Gastroesophageal sphincter (tissue), 4 donors: ENCODE measurements around the gene ZBTB17. TPM values are rescaled to one million over a fixed set of nuclear protein-coding genes. Genes with fewer than 3 reads are reported as not detected.

Source experiments
- ATAC-seq: fragments of 150-250 bp; one replicate; pipeline ENCODE4 v1.9.1; 2016; ENCODE audit warnings: mild to moderate bottlenecking, moderate library complexity
- H3K27ac ChIP-seq, 4 donors: fragments of 200-600 bp; sonication (generic) in 3 of 4; 1 replicate in 3 of 4; 2 replicates in 1 of 4; pipeline ENCODE4 v1.5.1; 2016 to 2019
- H3K27me3 ChIP-seq: fragments of 200-600 bp; sonication (generic); one replicate; pipeline ENCODE4 v1.5.1; 2019
- H3K36me3 ChIP-seq, 2 donors: fragments of 200-600 bp; sonication (generic); one replicate each; pipeline ENCODE4 v1.5.1; 2019; ENCODE audit warnings: control low read depth in 1 of 2
- H3K4me1 ChIP-seq, 3 donors: fragments of 200-600 bp; sonication (generic); 1 replicate in 2 of 3; 2 replicates in 1 of 3; pipeline ENCODE4 v1.5.1; 2016 to 2019; ENCODE audit warnings: control low read depth in 2 of 3
- H3K4me3 ChIP-seq, 2 donors: fragments of 200-600 bp; sonication (generic); one replicate each; pipeline ENCODE4 v1.5.1; 2019; ENCODE audit warnings: mild to moderate bottlenecking in 1 of 2, moderate library complexity in 1 of 2
- H3K9me3 ChIP-seq, 3 donors: fragments of 200-600 bp; sonication (generic); one replicate each; pipeline ENCODE4 v1.5.1; 2017 to 2019; ENCODE audit warnings: control low read depth in 2 of 3
- CTCF ChIP-seq, 4 experiments: fragments of 200-600 bp in 2 of 4; fragments of 450-650 bp in 2 of 4; sonication (generic) in 1 of 4; IDR thresholded peaks; one replicate each; pipeline ENCODE4 v1.5.1; 2017 to 2019; ENCODE audit warnings: antibody characterized with exemption in 4 of 4, mild to moderate bottlenecking in 2 of 4, moderate library complexity in 2 of 4
- EP300 ChIP-seq: sonication (generic); formaldehyde crosslinking; IDR thresholded peaks from one replicate; pipeline ENCODE4 v1.6.1; 2017; ENCODE audit warnings: antibody characterized with exemption, mild to moderate bottlenecking
- POLR2A ChIP-seq, 2 donors: fragments of 450-650 bp; IDR thresholded peaks; one replicate each; pipeline ENCODE4 v1.6.1; 2017; ENCODE audit warnings: antibody characterized with exemption in 2 of 2, mild to moderate bottlenecking in 2 of 2, moderate library complexity in 1 of 2
- POLR2AphosphoS5 ChIP-seq: sonication (generic); formaldehyde crosslinking; IDR thresholded peaks from one replicate; pipeline ENCODE4 v1.6.1; 2017; ENCODE audit warnings: antibody characterized with exemption
- WGBS, 2 donors: methylation state at CpG; one replicate each; pipeline ENCODE4 v1.1.5; 2018; ENCODE audit warnings: low coverage in 1 of 2; 5-methylcytosine and 5-hydroxymethylcytosine counted together
- total RNA-seq, 4 donors: library from RNA; depleted of rRNA; stranded (reverse); fragments of >200 nt; gene quantifications; one replicate each; pipeline ENCODE4 v1.1.0, GENCODE V29; 2016

ZBTB17 gene
- total RNA-seq, 4 donors from 2014 or later, result 24.0 to 65.7 (median 29.0) TPM

GRCh38 chr1:15954316-15954715, 21.6 kb downstream of the ZBTB17 start:
- Histone ChIP-seq H3K9me3 (no peaks in the 10 kb centered on the region), H3K36me3 (peaks cover 0 to 7% of the 10 kb centered on the region in 2 donors), H3K27me3 (no peaks in the 10 kb centered on the region), H3K4me1 (peaks cover 13 to 96% (median 39%) of the 10 kb centered on the region in 3 donors), H3K27ac (peak overlapping the region in 2 of 4 donors; percentile 89 to 94), H3K4me3 (no peak overlapping the region)
- ATAC-seq, result no peak
- TF ChIP-seq CTCF (IDR thresholded peaks at IDR 0.05) (no peak), POLR2A (IDR thresholded peaks at IDR 0.05) (no peak), POLR2AphosphoS5 (no peak)
- WGBS, 2 donors, result 85% methylated on average over 2 of the region's 3 CpGs; no CpG with 5 or more reads in 1 of the 2 donors

- Histone ChIP-seq H3K36me3 (peaks cover 0 to 7% of the 10 kb centered on the region in 2 donors), H3K4me1 (peaks cover 13 to 96% (median 41%) of the 10 kb centered on the region in 3 donors), H3K27me3 (no peaks in the 10 kb centered on the region), H3K9me3 (no peaks in the 10 kb centered on the region), H3K27ac (peak overlapping the region in 3 of 4 donors; percentile 30 to 94 (median 89)), H3K4me3 (no peak overlapping the region)
- ATAC-seq, result no peak
- TF ChIP-seq EP300, result no peak
- TF ChIP-seq POLR2AphosphoS5, result no peak
- TF ChIP-seq POLR2A (IDR thresholded peaks at IDR 0.05), result no peak
- TF ChIP-seq CTCF (IDR thresholded peaks at IDR 0.05), result no peak
- 11% methylated on average over 1 of the region's 1 CpG; no CpG with 5 or more reads in 1 of the 2 donors for WGBS, 2 donors
Measured at GRCh38 chr1:15953791-15954241, 22.1 kb downstream of the ZBTB17 start.

- H3K27me3 ChIP-seq, result no peaks in the 10 kb centered on the region
- no peak for ATAC-seq
- H3K9me3 ChIP-seq, result no peaks in the 10 kb centered on the region
- no peak overlapping the region for H3K4me3 ChIP-seq
- WGBS, 2 donors, result 24% methylated on average over 3 of the region's 11 CpGs; no CpG with 5 or more reads in 1 of the 2 donors
- H3K4me1 ChIP-seq, result peaks cover 13 to 96% (median 39%) of the 10 kb centered on the region in 3 donors
- H3K27ac ChIP-seq, result peak overlapping the region in 3 of 4 donors; percentile 30 to 94 (median 89)
- peaks cover 0 to 7% of the 10 kb centered on the region in 2 donors for H3K36me3 ChIP-seq
- TF ChIP-seq EP300, result no peak
- no peak for TF ChIP-seq POLR2AphosphoS5
- no peak for TF ChIP-seq POLR2A (IDR thresholded peaks at IDR 0.05)
Measured at GRCh38 chr1:15953294-15953771, 22.6 kb downstream of the ZBTB17 start.

GRCh38 chr1:15952317-15953258, 23.3 kb downstream of the ZBTB17 start:
- no peak for ATAC-seq
- H3K27me3 ChIP-seq, result no peaks in the 10 kb centered on the region
- WGBS, 2 donors, result 52 to 53% methylated on average over 3 to 10 of the region's 27 CpGs
- H3K36me3 ChIP-seq, result peaks cover 0 to 12% of the 10 kb centered on the region in 2 donors
- no peak for TF ChIP-seq POLR2A (IDR thresholded peaks at IDR 0.05)
- no peak for TF ChIP-seq CTCF (IDR thresholded peaks at IDR 0.05)
- no peak for TF ChIP-seq EP300
- TF ChIP-seq POLR2AphosphoS5, result peak; percentile 39
- H3K27ac ChIP-seq, result peak overlapping the region in 3 of 4 donors; percentile 5 to 94 (median 89)
- no peak overlapping the region for H3K4me3 ChIP-seq
- peaks cover 13 to 96% (median 42%) of the 10 kb centered on the region in 3 donors for H3K4me1 ChIP-seq
- no peaks in the 10 kb centered on the region for H3K9me3 ChIP-seq

GRCh38 chr1:15951341-15952153, 24.4 kb downstream of the ZBTB17 start:
- no peaks in the 10 kb centered on the region for H3K27me3 ChIP-seq
- no peak for ATAC-seq
- no peak overlapping the region for H3K4me3 ChIP-seq
- TF ChIP-seq CTCF (IDR thresholded peaks at IDR 0.05), result no peak
- no peak for TF ChIP-seq EP300
- no peak for TF ChIP-seq POLR2A (IDR thresholded peaks at IDR 0.05)
- TF ChIP-seq POLR2AphosphoS5, result no peak
- peak overlapping the region in 3 of 4 donors; percentile 89 to 99 (median 94) for H3K27ac ChIP-seq
- H3K4me1 ChIP-seq, result peaks cover 13 to 90% (median 42%) of the 10 kb centered on the region in 3 donors
- peaks cover 0 to 18% of the 10 kb centered on the region in 2 donors for H3K36me3 ChIP-seq
- H3K9me3 ChIP-seq, result no peaks in the 10 kb centered on the region
- 24 to 55% methylated on average over 5 to 9 of the region's 23 CpGs for WGBS, 2 donors
